GM12878 (cell line): ENCODE results near the gene SULT2B1. TPM values are rescaled to one million over a fixed set of nuclear protein-coding genes. Genes with fewer than 3 reads are reported as not detected.

ENCODE experiments used
- BACH1 ChIP-seq: fragments of 450-650 bp; IDR thresholded peaks from 2 replicates; pipeline ENCODE4 v1.6.1; 2017; ENCODE audit warnings: mild to moderate bottlenecking, borderline replicate concordance
- BCL11A ChIP-seq: IDR thresholded peaks from 2 replicates; pipeline ENCODE4 v1.6.1; 2011; ENCODE audit warnings: low read depth, low read length
- BHLHE40 ChIP-seq, 2 experiments: fragments of 450-650 bp in 1 of 2; IDR thresholded peaks; 2 replicates each; pipeline ENCODE4 v1.6.1; 2011 to 2017; ENCODE audit warnings: low read depth in 2 of 2, borderline replicate concordance in 1 of 2, improper control_type of control experiment in 1 of 2, low read length in 1 of 2, mild to moderate bottlenecking in 1 of 2
- CHD2 ChIP-seq: IDR thresholded peaks from 2 replicates; pipeline ENCODE4 v1.6.1; 2011; ENCODE audit warnings: low read depth, low read length, improper control_type of control experiment, borderline replicate concordance
- GABPA ChIP-seq: IDR thresholded peaks from 2 replicates; pipeline ENCODE4 v1.6.1; 2014; ENCODE audit warnings: antibody characterized with exemption, low read depth, mild to moderate bottlenecking, inconsistent platforms
- IKZF1 ChIP-seq: fragments of 450-650 bp; conservative IDR thresholded peaks from 2 replicates; pipeline ENCODE4 v1.6.1; 2017; ENCODE audit warnings: antibody characterized with exemption, mild to moderate bottlenecking
- IKZF2 ChIP-seq, 2 experiments: fragments of 450-650 bp; IDR thresholded peaks; 2 replicates each; pipeline ENCODE4 v1.6.1; 2017; ENCODE audit warnings: mild to moderate bottlenecking in 2 of 2, moderate library complexity in 2 of 2
- JUNB ChIP-seq: IDR thresholded peaks from 2 replicates; pipeline ENCODE4 v1.6.1; 2016; ENCODE audit warnings: antibody characterized with exemption, mild to moderate bottlenecking
- MXI1 ChIP-seq: fragments of 150-350 bp; IDR thresholded peaks from 2 replicates; pipeline ENCODE4 v1.6.1; 2011; ENCODE audit warnings: low read depth, mild to moderate bottlenecking, inconsistent platforms, low read length, improper control_type of control experiment
- NFXL1 ChIP-seq: fragments of 450-650 bp; IDR thresholded peaks from 2 replicates; pipeline ENCODE4 v1.6.1; 2017; ENCODE audit warnings: antibody characterized with exemption, mild to moderate bottlenecking, borderline replicate concordance
- NFYB ChIP-seq: IDR thresholded peaks from 2 replicates; pipeline ENCODE4 v1.6.1; 2011; ENCODE audit warnings: low read depth, mild to moderate bottlenecking, low read length, improper control_type of control experiment, moderate library complexity; ENCODE audit not compliant: insufficient read depth
- NR2C1 ChIP-seq: fragments of 450-650 bp; IDR thresholded peaks from 2 replicates; pipeline ENCODE4 v1.6.1; 2017; ENCODE audit warnings: antibody characterized with exemption, mild to moderate bottlenecking, moderate library complexity
- POLR2A ChIP-seq: IDR thresholded peaks from 2 replicates; pipeline ENCODE4 v1.6.1; 2011; ENCODE audit warnings: low read depth, mild to moderate bottlenecking, low read length
- POLR2AphosphoS2 ChIP-seq: IDR thresholded peaks from 2 replicates; pipeline ENCODE4 v1.6.1; 2011; ENCODE audit warnings: low read depth, mild to moderate bottlenecking, low read length, improper control_type of control experiment, moderate library complexity
- POU2F2 ChIP-seq: IDR thresholded peaks from 3 replicates; pipeline ENCODE4 v1.6.1; 2011; ENCODE audit warnings: low read depth, mild to moderate bottlenecking, low read length, borderline replicate concordance
- RB1 ChIP-seq: fragments of 450-650 bp; formaldehyde crosslinking; IDR thresholded peaks from 2 replicates; pipeline ENCODE4 v1.6.1; 2017; ENCODE audit warnings: mild to moderate bottlenecking, borderline replicate concordance
- SP1 ChIP-seq: IDR thresholded peaks from one replicate; pipeline ENCODE4 v1.6.1; 2011; ENCODE audit warnings: low read depth, low read length
- SRF ChIP-seq, 2 experiments: IDR thresholded peaks; 2 replicates each; pipeline ENCODE4 v1.6.1; 2011; ENCODE audit warnings: low read depth in 2 of 2, low read length in 2 of 2, mild to moderate bottlenecking in 1 of 2, moderate library complexity in 1 of 2
- TAF1 ChIP-seq: IDR thresholded peaks from 2 replicates; pipeline ENCODE4 v1.6.1; 2011; ENCODE audit warnings: mild to moderate bottlenecking, low read depth, low read length, borderline replicate concordance
- USF1 ChIP-seq: IDR thresholded peaks from 2 replicates; pipeline ENCODE4 v1.6.1; 2011; ENCODE audit warnings: borderline replicate concordance, low read depth, mild to moderate bottlenecking, moderate library complexity, mixed read lengths, low read length; ENCODE audit not compliant: insufficient read depth; ENCODE audit errors: extremely low read length
- YY1 ChIP-seq: IDR thresholded peaks from 2 replicates; pipeline ENCODE4 v1.6.1; 2011; ENCODE audit warnings: low read depth, mild to moderate bottlenecking, low read length
- polyA plus RNA-seq, 11 experiments: library from polyadenylated mRNA; depleted of rRNA in 4 of 11; unstranded in 6 of 11; stranded (reverse) in 5 of 11; fragments of >200 nt; fragmentation: Nextera tagmentation in 4 of 11; fragmentation: Illumina TruSeq in 1 of 11; extraction: Ambion mirVana in 4 of 11; extraction: Trizol in 1 of 11; gene quantifications; 1 replicate in 1 of 11; 2 replicates in 10 of 11; pipeline versions ENCODE4 v1.2.1 to v1.2.3, GENCODE V29; 2011 to 2016; ENCODE audit warnings: inconsistent platforms in 2 of 11, missing spikeins in 2 of 11, low read depth in 1 of 11
- total RNA-seq, 4 experiments: library from RNA; depleted of rRNA in 3 of 4; stranded (reverse); fragments of >200 nt in 3 of 4; fragmentation: Illumina TruSeq in 1 of 4; extraction: Trizol in 1 of 4; gene quantifications; 2 replicates each; pipeline versions ENCODE4 v1.2.1 to v1.2.3, GENCODE V29; 2013 to 2021
- TF ChIP-seq, protein P1 (sequence below): fragments of 450-650 bp; IDR thresholded peaks from 2 replicates; pipeline ENCODE4 v1.6.1; 2017; ENCODE audit warnings: antibody characterized with exemption, mild to moderate bottlenecking, moderate library complexity
- TF ChIP-seq, protein P2 (sequence below): fragments of 450-650 bp; IDR thresholded peaks from 2 replicates; pipeline ENCODE4 v1.6.1; 2017; ENCODE audit warnings: mild to moderate bottlenecking, moderate library complexity

SULT2B1 gene
- total and polyA plus RNA-seq, 10 of the 15 experiments (the other 5 are each of a cell fraction or from before 2014, with no cell fraction given) = 0.11 to 0.14 TPM; not detected in 8

DNA sequence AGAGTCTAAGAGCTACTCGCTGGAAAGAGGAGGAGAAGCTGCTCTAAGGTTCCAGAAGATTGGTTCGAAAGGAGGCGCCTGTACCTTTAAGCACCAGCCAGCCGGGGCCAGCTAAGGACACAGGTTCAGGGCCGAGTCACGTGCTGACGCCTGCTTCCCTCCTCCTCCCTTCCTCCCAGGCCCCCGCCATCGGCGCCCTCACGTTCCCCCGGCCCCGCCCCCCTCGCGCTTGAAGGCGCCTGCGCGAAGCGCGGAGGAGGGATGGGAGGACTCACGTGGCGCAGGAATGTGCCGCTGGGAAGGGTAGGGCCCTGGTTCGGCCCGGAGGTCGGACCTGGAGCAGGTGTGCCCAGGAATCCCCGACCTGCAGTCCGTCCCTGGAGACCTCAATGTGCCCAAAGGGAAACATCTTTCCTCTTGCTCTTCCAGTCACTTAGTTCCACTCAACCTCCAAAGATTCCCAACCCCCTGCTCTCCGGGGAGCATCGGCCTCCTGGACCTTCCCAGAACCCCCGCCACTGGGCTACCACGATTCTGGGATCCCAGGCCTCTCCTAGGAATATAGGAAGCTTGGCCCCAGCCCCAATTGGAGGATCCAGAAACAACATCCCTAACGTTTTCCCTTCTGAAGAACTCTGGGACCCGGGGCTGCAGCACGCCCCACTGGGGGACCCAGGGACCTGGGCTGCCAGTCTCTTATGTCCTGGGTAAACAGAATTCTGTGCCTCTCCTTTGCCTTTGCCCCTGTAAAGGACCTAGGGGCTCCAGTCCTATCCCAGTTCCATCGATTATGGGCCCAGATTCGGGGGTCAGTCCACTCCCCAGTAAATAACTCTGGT is 82.7 kb downstream of the SULT2B1 start (continued):
- TF ChIP-seq, protein P1, sequence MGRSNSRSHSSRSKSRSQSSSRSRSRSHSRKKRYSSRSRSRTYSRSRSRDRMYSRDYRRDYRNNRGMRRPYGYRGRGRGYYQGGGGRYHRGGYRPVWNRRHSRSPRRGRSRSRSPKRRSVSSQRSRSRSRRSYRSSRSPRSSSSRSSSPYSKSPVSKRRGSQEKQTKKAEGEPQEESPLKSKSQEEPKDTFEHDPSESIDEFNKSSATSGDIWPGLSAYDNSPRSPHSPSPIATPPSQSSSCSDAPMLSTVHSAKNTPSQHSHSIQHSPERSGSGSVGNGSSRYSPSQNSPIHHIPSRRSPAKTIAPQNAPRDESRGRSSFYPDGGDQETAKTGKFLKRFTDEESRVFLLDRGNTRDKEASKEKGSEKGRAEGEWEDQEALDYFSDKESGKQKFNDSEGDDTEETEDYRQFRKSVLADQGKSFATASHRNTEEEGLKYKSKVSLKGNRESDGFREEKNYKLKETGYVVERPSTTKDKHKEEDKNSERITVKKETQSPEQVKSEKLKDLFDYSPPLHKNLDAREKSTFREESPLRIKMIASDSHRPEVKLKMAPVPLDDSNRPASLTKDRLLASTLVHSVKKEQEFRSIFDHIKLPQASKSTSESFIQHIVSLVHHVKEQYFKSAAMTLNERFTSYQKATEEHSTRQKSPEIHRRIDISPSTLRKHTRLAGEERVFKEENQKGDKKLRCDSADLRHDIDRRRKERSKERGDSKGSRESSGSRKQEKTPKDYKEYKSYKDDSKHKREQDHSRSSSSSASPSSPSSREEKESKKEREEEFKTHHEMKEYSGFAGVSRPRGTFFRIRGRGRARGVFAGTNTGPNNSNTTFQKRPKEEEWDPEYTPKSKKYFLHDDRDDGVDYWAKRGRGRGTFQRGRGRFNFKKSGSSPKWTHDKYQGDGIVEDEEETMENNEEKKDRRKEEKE = no peak
- TF ChIP-seq SP1 (peak; percentile 74), BCL11A (0 out of 2 replicates have a peak, but pooled peaks have one; percentile 21), USF1 (peak; percentile 93), TAF1 (0 out of 2 replicates have a peak, but pooled peaks have one; percentile 18), NFYB (peak; percentile 47; the same call in 1 of the 2 replicates), MXI1 (peak; percentile 57), CHD2 (peak; percentile 77), RB1 (no peak), GABPA (no peak), NR2C1 (no peak), JUNB (no peak), BACH1 (peak; percentile 83; the same call in 1 of the 2 replicates), IKZF2 (IDR thresholded peaks at IDR 0.05) (peak; percentile 71 to 88), NFXL1 (peak; percentile 100), BHLHE40 (IDR thresholded peaks at IDR 0.05; ENCODE audit: borderline replicate concordance in 1 of 2, low read depth in 2 of 2, low read length in 1 of 2) (peak; percentile 99), IKZF1 (peak; percentile 95), SRF (IDR thresholded peaks at IDR 0.05; ENCODE audit: low read depth in 2 of 2, low read length in 2 of 2) (peak in 1 of 2 experiments; percentile 49; a peak in 2 of 4 replicates), POLR2A (peak; percentile 78), YY1 (peak; percentile 66), POU2F2 (peak; percentile 48; the same call in 1 of the 3 replicates), POLR2AphosphoS2 (0 out of 2 replicates have a peak, but pooled peaks have one; percentile 85)
- TF ChIP-seq, protein P2, sequence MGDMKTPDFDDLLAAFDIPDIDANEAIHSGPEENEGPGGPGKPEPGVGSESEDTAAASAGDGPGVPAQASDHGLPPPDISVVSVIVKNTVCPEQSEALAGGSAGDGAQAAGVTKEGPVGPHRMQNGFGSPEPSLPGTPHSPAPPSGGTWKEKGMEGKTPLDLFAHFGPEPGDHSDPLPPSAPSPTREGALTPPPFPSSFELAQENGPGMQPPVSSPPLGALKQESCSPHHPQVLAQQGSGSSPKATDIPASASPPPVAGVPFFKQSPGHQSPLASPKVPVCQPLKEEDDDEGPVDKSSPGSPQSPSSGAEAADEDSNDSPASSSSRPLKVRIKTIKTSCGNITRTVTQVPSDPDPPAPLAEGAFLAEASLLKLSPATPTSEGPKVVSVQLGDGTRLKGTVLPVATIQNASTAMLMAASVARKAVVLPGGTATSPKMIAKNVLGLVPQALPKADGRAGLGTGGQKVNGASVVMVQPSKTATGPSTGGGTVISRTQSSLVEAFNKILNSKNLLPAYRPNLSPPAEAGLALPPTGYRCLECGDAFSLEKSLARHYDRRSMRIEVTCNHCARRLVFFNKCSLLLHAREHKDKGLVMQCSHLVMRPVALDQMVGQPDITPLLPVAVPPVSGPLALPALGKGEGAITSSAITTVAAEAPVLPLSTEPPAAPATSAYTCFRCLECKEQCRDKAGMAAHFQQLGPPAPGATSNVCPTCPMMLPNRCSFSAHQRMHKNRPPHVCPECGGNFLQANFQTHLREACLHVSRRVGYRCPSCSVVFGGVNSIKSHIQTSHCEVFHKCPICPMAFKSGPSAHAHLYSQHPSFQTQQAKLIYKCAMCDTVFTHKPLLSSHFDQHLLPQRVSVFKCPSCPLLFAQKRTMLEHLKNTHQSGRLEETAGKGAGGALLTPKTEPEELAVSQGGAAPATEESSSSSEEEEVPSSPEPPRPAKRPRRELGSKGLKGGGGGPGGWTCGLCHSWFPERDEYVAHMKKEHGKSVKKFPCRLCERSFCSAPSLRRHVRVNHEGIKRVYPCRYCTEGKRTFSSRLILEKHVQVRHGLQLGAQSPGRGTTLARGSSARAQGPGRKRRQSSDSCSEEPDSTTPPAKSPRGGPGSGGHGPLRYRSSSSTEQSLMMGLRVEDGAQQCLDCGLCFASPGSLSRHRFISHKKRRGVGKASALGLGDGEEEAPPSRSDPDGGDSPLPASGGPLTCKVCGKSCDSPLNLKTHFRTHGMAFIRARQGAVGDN = peak; percentile 85
